Activated CD4-positive, alpha-beta T cell treated with anti-CD3 and anti-CD28 coated beads, Interleukin-2, amount 10 ng/mL, durations not matched to agents 7 days and 5 days (primary cell): ENCODE measurements around the gene CHID1. TPM values are rescaled to one million over a fixed set of nuclear protein-coding genes. Genes with fewer than 3 reads are reported as not detected.

ENCODE experiments used
- CTCF ChIA-PET: fragments of 350-600 bp; sonication (Branson Sonifier 250); formaldehyde crosslinking; loops from one replicate; lab custom pipeline; 2021; ENCODE audit warnings: antibody characterized with exemption; lab: Charles Lee
- POLR2A ChIA-PET: fragments of 350-600 bp; sonication (Branson Sonifier 250); formaldehyde crosslinking; loops from one replicate; lab custom pipeline; 2021; ENCODE audit warnings: antibody characterized with exemption; lab: Charles Lee
- DNase-seq: peaks from one replicate; pipeline ENCODE4 v3.0.0-alpha.2; 2020
- H3K27ac Mint-ChIP-seq: one replicate; pipeline ENCODE4 v1.8.0; 2021; ENCODE audit warnings: mild to moderate bottlenecking, moderate library complexity, mixed read lengths
- H3K27me3 Mint-ChIP-seq: one replicate; pipeline ENCODE4 v1.8.0; 2021; ENCODE audit warnings: mixed read lengths
- H3K36me3 Mint-ChIP-seq: one replicate; pipeline ENCODE4 v1.8.0; 2021; ENCODE audit warnings: low read depth, mixed read lengths
- H3K4me1 Mint-ChIP-seq: one replicate; pipeline ENCODE4 v1.8.0; 2021; ENCODE audit warnings: mixed read lengths
- H3K4me3 Mint-ChIP-seq: one replicate; pipeline ENCODE4 v1.8.0; 2021; ENCODE audit warnings: mild to moderate bottlenecking, moderate library complexity, mixed read lengths
- H3K9me3 Mint-ChIP-seq: one replicate; pipeline ENCODE4 v1.8.0; 2021; ENCODE audit warnings: mixed read lengths
- total RNA-seq, 2 experiments: library from RNA; stranded (reverse); gene quantifications; one replicate each; pipeline ENCODE4 v1.2.3, GENCODE V29; 2021

The CHID1 gene
- total RNA-seq, 2 experiments from 2014 or later = 42.6 to 45.5 TPM

DNA sequence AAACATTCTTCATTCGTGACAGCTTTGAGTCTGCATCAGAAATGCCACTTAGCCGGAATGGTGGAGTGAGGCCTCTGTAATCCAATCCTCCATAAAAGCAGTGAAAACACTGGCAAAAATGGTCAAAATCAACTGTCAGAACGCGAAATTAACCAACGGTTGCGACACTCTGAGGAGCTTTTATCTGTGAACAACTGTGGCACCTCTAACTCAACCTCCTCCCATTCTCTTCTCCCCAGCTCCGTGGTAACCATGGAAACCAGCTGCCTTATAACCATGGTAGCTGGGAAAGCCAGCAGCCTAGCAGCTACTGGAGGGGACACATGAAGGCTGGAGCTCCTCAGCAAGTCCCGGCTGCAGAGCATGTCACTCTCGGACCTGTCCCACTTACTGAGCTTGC, 35.4 kb upstream of the CHID1 start:
- CTCF ChIA-PET = interaction anchor here (1.5 kb wide), 1 partner anchor 17 kb away, joined by 4 read pairs; no protein-coding TSS in a partner anchor
- Mint-ChIP-seq H3K36me3 (peaks cover 51% of the 10 kb centered on the region), H3K27ac (no peak overlapping the region), H3K9me3 (peaks cover 12% of the 10 kb centered on the region), H3K27me3 (no peaks in the 10 kb centered on the region), H3K4me3 (no peak overlapping the region), H3K4me1 (peaks cover 7% of the 10 kb centered on the region)
- POLR2A ChIA-PET = no interaction called here
- no peak for DNase-seq

DNA sequence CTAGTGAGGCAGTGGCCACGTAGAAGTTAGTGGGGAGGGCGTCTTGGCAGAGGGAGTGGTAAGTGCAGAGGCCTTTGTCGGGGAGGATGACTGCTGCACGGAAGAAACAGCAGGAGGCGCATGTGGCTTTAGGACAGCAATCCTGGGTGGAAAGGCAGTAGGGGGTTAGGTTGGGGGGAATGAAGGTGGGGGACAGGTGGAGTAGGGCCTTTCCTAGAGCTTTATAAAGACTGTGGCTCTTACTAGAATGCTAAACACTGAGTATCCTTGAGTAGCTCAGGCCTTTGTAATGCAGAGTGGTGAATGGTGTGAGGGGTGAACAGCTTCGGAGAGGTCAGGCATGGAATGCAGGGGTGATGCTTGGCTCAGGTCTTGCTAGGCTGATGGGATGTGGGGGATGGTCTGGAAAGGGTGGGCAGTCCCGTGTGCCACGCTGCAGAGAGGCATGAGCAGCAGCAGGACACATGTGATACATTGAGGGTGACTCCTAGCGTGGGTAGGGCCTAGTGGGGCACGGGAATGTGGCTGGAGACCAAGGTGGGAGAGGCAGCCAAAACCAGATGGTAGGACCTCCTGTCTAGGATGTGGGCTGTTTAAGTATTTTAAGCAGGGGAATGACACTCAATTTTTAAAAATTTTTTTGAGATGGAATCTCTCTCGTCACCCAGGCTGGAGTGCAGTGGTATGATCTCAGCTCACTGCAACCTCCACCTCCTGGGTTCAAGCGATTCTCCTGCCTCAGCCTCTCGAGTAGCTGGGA, 34.3 kb upstream of the CHID1 start:
- peaks cover 12% of the 10 kb centered on the region for H3K9me3 Mint-ChIP-seq
- CTCF ChIA-PET = interaction anchor here (1.6 kb wide), 1 partner anchor 24 kb away, joined by 4 read pairs; no protein-coding TSS in a partner anchor
- H3K36me3 Mint-ChIP-seq = peaks cover 49% of the 10 kb centered on the region
- no peak overlapping the region for H3K4me3 Mint-ChIP-seq
- peak overlapping the region; percentile 48 for H3K27ac Mint-ChIP-seq
- POLR2A ChIA-PET = no interaction called here
- peaks cover 18% of the 10 kb centered on the region for H3K4me1 Mint-ChIP-seq
- DNase-seq = no peak
- H3K27me3 Mint-ChIP-seq = no peaks in the 10 kb centered on the region

DNA sequence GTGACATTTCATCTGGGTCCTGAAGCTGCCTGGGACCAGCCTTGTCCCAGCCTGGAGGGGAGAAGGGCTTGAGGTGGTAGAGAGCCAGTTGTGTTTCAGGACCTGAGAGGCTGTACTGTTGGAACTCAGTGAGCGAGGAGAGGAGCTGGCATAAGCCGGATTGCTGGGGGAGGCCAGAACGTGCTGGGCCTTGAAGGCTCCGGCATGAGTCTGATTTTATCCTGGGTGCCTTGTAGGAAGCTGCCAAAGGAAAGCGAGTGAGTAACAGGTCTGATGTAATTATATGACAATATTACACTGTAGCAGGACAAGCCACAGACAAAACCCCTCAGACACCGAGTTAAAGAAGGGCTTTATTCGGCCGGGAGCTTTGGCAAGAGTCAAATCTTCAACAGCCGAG, 32.2 kb upstream of the CHID1 start:
- H3K4me1 Mint-ChIP-seq = peaks cover 31% of the 10 kb centered on the region
- no peak overlapping the region for H3K27ac Mint-ChIP-seq
- H3K9me3 Mint-ChIP-seq = peaks cover 2% of the 10 kb centered on the region
- no peak for DNase-seq
- CTCF ChIA-PET = no interaction called here
- POLR2A ChIA-PET = no interaction called here
- H3K4me3 Mint-ChIP-seq = no peak overlapping the region
- no peaks in the 10 kb centered on the region for H3K27me3 Mint-ChIP-seq
- H3K36me3 Mint-ChIP-seq = peaks cover 29% of the 10 kb centered on the region

DNA sequence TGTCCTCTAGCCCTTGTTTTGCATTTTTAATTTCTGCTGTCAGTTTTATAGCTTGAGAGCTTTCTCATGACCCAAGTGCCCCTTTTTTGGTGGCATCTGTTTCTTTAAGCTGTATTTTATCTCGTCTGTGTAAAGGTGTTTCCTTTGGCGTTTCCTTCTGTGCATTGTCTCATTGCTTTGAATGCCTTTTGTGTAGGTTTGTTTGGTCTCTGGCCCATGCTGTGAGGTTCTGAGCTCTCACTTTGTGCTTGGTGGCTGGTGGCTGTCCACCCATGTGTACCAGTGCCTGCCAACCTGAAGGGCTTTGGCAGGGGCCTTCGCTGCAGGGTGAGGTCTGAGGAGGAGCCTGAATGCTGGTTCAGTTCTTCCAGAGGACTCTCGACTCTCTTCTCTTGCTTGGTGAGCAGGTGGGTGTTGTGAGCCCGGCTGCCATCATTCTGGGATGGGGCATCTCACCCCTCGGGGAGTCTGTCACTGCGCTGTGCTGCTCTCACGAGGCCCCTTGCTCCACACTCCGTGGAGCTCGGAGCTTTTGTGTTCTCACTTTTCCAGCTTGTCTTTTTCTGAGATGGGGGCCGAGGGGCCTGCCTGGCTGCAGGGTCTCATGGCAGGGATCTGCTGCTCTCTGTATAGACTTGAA, 30.0 kb upstream of the CHID1 start:
- Mint-ChIP-seq H3K27me3 (no peaks in the 10 kb centered on the region), H3K27ac (peak overlapping the region; percentile 82), H3K9me3 (no peaks in the 10 kb centered on the region), H3K4me1 (peaks cover 46% of the 10 kb centered on the region), H3K4me3 (peak overlapping the region; percentile 50), H3K36me3 (peaks cover 16% of the 10 kb centered on the region)
- ChIA-PET POLR2A (no interaction called here), CTCF (interaction anchor here (1.1 to 1.2 kb wide), 2 partner anchors 10 to 15 kb away, joined by 3 read pairs; no protein-coding TSS in a partner anchor)
- no peak for DNase-seq

DNA sequence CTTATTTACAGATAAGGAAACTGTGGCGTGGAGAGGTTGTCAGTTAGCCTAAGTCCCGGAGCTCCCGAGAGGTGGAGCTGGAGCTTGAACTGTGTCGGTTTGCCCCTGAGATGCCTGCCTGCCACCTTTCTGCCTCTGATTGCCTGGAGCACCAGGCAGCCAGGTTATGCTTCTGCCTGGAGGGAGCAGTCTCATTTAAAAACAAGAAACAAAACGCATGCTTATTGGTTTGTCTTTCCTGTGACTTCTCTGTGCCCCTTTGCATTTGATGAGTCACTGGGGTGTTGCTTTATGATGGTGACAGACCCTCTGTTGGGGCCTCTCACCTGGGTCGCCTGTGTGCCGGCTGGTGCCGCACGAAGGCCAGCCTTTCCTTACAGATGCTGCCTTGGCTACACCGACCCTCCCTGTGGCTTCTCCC, 27.2 kb upstream of the CHID1 start:
- H3K9me3 Mint-ChIP-seq = no peaks in the 10 kb centered on the region
- peaks cover 5% of the 10 kb centered on the region for H3K36me3 Mint-ChIP-seq
- peak overlapping the region; percentile 15 for H3K27ac Mint-ChIP-seq
- peaks cover 56% of the 10 kb centered on the region for H3K4me1 Mint-ChIP-seq
- CTCF ChIA-PET = no interaction called here
- POLR2A ChIA-PET = no interaction called here
- DNase-seq = no peak
- H3K4me3 Mint-ChIP-seq = no peak overlapping the region
- no peaks in the 10 kb centered on the region for H3K27me3 Mint-ChIP-seq

GRCh38 chr11:936199-936598, 25.6 kb upstream of the CHID1 start:
- DNase-seq = no peak
- Mint-ChIP-seq H3K4me1 (peaks cover 65% of the 10 kb centered on the region), H3K36me3 (peaks cover 5% of the 10 kb centered on the region), H3K27ac (no peak overlapping the region), H3K9me3 (no peaks in the 10 kb centered on the region), H3K4me3 (no peak overlapping the region), H3K27me3 (no peaks in the 10 kb centered on the region)
- ChIA-PET POLR2A (no interaction called here), CTCF (no interaction called here)

DNA sequence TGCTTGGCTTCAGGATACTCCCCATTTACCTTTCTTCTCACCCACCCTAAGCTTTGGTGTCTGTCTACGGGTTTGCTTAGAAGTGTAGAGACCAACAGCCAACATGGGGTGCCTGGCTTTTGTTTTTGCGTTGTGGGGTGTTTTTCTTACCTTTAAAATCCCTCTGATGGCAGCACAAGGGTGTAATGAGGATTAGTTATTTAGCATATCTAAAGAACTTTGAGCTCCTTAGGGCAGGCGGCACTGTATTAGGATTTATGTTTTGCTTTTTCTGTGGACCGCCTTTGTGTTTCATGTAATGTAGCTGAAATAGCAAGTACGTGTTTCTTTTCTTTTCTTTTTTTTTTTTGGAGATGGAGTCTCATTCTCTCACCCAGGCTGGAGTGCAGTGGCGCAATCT, 23.9 kb upstream of the CHID1 start:
- H3K9me3 Mint-ChIP-seq = no peaks in the 10 kb centered on the region
- peaks cover 57% of the 10 kb centered on the region for H3K4me1 Mint-ChIP-seq
- ChIA-PET POLR2A (no interaction called here), CTCF (interaction anchor here (0.7 to 1.0 kb wide), 2 partner anchors 10 to 110 kb away, joined by 3 to 5 read pairs; no protein-coding TSS in a partner anchor)
- H3K27me3 Mint-ChIP-seq = no peaks in the 10 kb centered on the region
- peaks cover 1% of the 10 kb centered on the region for H3K36me3 Mint-ChIP-seq
- H3K27ac Mint-ChIP-seq = no peak overlapping the region
- H3K4me3 Mint-ChIP-seq = no peak overlapping the region
- DNase-seq = no peak

DNA sequence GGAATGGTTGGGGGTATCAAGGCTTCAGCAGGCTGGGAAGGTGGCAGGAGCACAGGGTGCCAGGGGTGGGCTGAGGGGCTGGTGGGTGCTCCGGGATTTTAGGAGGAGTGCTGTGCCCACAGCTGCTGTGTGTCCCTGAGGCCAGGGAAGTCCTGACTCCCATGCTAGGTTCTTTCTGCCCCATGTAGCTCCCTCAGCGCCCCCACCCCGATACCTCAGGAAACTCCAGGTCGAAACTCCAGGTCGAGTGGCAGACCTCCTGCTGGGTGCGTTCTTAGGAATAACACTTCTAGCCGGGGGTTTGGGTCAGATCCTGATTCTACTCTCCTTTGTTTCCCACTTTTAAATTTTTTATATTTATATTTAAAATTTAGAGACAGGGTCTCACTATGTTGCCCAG, 23.3 kb upstream of the CHID1 start:
- POLR2A ChIA-PET = no interaction called here

GRCh38 chr11:933142-933851, 22.7 kb upstream of the CHID1 start:
- Mint-ChIP-seq H3K9me3 (no peaks in the 10 kb centered on the region), H3K27ac (no peak overlapping the region), H3K4me1 (peaks cover 60% of the 10 kb centered on the region), H3K27me3 (no peaks in the 10 kb centered on the region), H3K36me3 (peaks cover 7% of the 10 kb centered on the region), H3K4me3 (no peak overlapping the region)
- ChIA-PET CTCF (interaction anchor here (1.0 kb wide), 1 partner anchor 11 kb away, joined by 3 read pairs; no protein-coding TSS in a partner anchor), POLR2A (no interaction called here)
- DNase-seq = no peak

More for the DNA sequence above, 23.3 kb upstream of the CHID1 start:
- Mint-ChIP-seq H3K36me3 (peaks cover 4% of the 10 kb centered on the region), H3K27ac (no peak overlapping the region), H3K4me1 (peaks cover 58% of the 10 kb centered on the region), H3K9me3 (no peaks in the 10 kb centered on the region), H3K27me3 (no peaks in the 10 kb centered on the region), H3K4me3 (no peak overlapping the region)
- DNase-seq = no peak
- CTCF ChIA-PET = interaction anchor here (1.0 kb wide), 2 partner anchors 9 to 12 kb away, joined by 3 read pairs; no protein-coding TSS in a partner anchor

DNA sequence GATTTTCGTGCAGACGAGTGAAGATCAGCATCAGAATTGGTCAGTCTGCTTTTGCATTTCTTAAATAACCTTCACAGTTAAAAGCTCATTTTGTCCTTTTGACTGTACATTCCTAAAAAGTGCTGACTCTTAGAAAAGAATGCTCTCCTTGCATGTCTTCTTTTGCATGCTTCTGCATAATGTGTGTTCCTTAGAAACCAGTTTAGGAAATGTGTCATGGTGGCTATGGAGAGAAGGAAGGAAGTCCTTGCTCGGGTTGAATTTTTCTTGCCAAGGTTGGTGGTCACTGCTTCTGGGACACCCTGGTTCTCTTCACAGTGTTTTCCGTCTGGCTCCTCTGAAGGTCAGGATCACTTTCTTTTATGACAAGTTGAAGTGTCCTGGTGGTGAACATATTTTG, 21.8 kb upstream of the CHID1 start:
- H3K27ac Mint-ChIP-seq = no peak overlapping the region
- H3K4me1 Mint-ChIP-seq = peaks cover 60% of the 10 kb centered on the region
- ChIA-PET CTCF (no interaction called here), POLR2A (no interaction called here)
- H3K9me3 Mint-ChIP-seq = no peaks in the 10 kb centered on the region
- peaks cover 9% of the 10 kb centered on the region for H3K36me3 Mint-ChIP-seq
- H3K27me3 Mint-ChIP-seq = no peaks in the 10 kb centered on the region
- no peak overlapping the region for H3K4me3 Mint-ChIP-seq
- DNase-seq = no peak

- Mint-ChIP-seq H3K9me3 (no peaks in the 10 kb centered on the region), H3K4me3 (no peak overlapping the region), H3K4me1 (peaks cover 61% of the 10 kb centered on the region), H3K36me3 (peaks cover 14% of the 10 kb centered on the region), H3K27ac (no peak overlapping the region), H3K27me3 (no peaks in the 10 kb centered on the region)
- CTCF ChIA-PET = no interaction called here
- no peak for DNase-seq
- POLR2A ChIA-PET = no interaction called here
Measured at GRCh38 chr11:931385-931784, 20.8 kb upstream of the CHID1 start.

DNA sequence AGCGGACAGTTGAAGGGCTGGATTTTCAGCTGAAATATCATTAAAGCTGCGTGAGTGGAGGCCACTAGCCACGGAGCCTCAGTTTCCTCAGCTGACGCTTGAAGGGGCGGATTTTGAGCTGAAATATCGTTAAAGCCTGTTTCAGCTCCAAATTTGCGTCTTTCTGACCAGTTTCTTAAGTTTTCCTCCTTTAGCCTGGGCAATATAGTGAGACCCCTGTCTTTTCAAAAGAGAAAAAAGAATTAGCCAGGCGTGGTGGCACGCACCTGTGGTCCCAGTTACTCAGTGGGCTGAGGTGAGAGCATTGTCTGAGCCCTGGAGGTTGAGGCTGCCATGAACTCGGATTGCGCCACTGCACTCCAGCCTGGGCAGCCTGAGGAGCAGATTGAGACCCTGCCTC, 18.8 kb upstream of the CHID1 start:
- no peak overlapping the region for H3K4me3 Mint-ChIP-seq
- no peaks in the 10 kb centered on the region for H3K9me3 Mint-ChIP-seq
- peaks cover 13% of the 10 kb centered on the region for H3K36me3 Mint-ChIP-seq
- H3K27ac Mint-ChIP-seq = no peak overlapping the region
- DNase-seq = no peak
- H3K4me1 Mint-ChIP-seq = peaks cover 58% of the 10 kb centered on the region
- ChIA-PET CTCF (interaction anchor here (0.9 to 1.4 kb wide), 3 partner anchors 10 to 70 kb away, joined by 3 to 4 read pairs (median 3); partner anchors contain the start of gene CHID1), POLR2A (no interaction called here)
- H3K27me3 Mint-ChIP-seq = no peaks in the 10 kb centered on the region
